GM10266 (cell line): Measurements from ENCODE around the gene ZNF154.
"Not testable (repeated sequence)": the region's sequence is repeated elsewhere in the genome, so short reads cannot be mapped to it uniquely, and the experiment has no call there.

ENCODE experiments used
- DNase-seq: peaks from one replicate; pipeline ENCODE4 v3.0.0; 2012; ENCODE audit errors: extremely low spot score
- TF ChIP-seq, protein P1 (sequence below): IDR thresholded peaks from 2 replicates; pipeline ENCODE4 v1.5.1; 2012; ENCODE audit warnings: mild to moderate bottlenecking, low read depth; ENCODE audit not compliant: control insufficient read depth, insufficient read depth; ENCODE audit errors: missing control alignments

The ZNF154 gene

DNA sequence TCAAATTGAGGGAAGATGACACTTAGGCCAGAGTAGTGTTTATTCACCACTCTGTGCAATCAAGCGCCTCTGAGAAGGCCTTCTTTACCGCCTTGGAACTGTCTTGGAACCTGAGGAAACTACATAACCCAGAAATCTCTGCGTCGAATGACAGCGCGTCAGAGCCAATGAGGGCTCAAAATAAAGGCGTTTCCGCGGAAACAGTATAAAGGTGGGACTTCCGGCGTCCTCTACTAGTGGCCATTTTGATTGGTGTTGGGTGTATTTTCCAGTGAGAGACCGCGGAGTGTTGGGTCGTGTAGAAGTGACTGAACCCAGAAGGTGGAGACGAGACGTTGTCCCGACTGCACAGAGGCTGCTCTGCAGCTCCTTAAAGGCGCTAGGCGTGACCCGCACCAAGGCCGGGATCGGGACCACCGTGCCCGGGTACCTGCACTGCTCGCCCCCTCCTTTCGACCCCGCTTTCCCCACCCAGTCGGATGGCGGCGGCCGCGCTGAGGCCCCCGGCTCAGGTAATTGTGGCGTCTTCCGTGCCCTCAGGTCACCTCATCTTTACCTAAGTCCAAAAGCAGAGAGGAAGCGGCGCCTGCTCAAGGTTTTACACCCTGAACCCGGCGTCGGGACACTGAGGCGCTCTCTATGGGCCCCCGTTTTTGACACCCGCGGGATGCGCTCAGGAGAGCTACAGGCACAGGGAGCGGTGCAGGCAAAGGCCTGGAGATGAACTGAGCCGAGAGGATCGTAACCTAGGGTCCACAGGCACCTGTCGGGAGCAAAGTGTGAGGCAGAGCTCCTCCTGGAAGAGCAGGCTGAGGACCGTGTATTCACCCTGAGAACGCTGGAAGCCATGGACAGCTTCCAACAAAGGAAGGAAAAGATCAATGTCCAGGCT, 37.8 kb upstream of the ZNF154 start, which contains the start of gene ZNF776:
Gene ZNF776 (plus strand): TSS at position 236 of the 892 bp plus-strand sequence. CDS start 244 bp downstream, at position 480.
- TF ChIP-seq, protein P1, sequence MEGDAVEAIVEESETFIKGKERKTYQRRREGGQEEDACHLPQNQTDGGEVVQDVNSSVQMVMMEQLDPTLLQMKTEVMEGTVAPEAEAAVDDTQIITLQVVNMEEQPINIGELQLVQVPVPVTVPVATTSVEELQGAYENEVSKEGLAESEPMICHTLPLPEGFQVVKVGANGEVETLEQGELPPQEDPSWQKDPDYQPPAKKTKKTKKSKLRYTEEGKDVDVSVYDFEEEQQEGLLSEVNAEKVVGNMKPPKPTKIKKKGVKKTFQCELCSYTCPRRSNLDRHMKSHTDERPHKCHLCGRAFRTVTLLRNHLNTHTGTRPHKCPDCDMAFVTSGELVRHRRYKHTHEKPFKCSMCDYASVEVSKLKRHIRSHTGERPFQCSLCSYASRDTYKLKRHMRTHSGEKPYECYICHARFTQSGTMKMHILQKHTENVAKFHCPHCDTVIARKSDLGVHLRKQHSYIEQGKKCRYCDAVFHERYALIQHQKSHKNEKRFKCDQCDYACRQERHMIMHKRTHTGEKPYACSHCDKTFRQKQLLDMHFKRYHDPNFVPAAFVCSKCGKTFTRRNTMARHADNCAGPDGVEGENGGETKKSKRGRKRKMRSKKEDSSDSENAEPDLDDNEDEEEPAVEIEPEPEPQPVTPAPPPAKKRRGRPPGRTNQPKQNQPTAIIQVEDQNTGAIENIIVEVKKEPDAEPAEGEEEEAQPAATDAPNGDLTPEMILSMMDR = no peak

DNA sequence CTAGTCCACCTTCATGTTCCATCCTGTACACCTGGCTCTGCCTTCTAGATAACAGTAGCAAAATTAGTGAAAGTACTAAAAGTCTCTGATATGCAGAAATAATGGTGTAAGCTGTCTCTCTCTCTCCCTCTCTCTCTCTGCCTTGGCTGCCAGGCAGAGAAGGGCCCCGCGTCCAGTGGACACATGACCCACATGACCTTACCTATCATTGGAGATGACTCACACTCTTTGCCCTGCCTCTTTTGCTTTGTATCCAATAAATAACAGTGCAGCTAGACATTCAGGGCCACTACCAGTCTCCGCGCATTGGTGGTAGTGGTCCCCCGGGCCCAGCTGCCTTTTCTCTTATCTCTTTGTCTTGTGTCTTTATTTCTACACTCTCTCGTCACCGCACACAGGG, 29.8 kb upstream of the ZNF154 start:
- not testable (repeated sequence) for DNase-seq

More for the DNA sequence above, 37.8 kb upstream of the ZNF154 start, which contains the start of gene ZNF776:
- peak; percentile 87 for DNase-seq

DNA sequence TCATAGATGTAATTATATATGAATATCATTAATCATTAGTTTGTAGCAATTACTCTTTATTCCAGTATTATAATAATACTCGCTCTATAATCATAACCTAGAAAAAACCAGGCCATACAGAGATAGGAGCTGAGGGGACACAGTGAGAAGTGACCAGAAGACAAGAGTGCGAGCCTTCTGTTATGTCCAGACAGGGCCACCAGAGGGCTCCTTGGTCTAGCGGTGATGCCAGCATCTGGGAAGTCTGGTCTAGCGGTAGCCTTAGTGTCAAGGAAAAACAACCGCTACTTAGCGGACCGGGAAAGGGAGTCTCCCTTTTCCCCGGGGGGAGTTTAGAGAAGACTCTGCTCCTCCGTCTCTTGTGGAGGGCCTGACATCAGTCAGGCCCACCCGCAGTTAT, 29.3 kb upstream of the ZNF154 start:
- not testable (repeated sequence) for DNase-seq
- TF ChIP-seq, protein P1 = peak; percentile 42

DNA sequence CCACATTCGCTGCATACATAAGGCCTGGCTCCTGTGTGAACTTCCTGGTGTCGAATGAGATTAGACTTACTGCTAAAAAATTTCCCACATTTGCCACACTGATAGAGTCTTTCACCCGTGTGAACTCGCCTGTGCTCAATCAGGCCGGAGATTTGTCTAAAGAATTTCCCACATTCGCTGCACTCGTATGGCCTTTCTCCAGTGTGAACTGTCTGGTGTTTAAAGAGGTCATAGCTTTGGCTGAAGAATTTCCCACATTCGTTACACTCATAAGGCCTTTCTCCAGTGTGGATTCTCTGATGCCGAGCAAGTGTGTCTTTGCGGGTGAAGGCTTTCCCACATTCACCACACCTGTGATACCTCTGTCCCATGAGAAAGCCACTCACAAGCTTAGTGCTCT, 11.9 kb upstream of the ZNF154 start:
- TF ChIP-seq, protein P1 = no peak
- no peak for DNase-seq

DNA sequence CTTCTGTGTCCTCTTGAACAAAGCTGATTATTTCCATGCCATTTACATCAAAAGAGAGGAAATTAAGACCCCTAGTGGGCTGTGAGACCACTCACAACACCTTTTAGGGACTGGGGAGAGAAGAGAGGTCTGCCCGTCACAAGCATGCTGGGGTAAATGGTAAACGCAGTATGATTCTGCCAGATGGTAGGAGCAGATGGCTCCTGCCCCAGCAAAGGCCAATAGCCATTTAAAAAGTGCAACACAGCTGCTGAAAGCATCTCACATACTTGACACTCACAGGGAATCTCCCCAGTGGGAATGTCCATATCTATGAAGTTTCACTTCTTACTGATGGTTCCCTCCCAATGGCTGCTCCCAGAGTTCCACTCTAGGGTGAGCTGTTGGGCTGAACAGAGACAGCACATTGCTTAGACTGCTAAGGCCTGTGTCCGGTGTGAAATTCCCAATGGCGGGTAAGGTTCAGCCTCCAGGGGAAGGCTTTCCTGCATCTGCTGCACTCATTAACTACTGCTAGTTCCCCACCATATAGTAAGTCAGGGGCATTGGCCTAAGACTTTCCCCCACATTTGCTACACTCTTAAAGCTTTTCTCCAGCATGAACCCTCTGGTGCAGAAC, 11.0 kb upstream of the ZNF154 start:
- TF ChIP-seq, protein P1 = no peak
- no peak for DNase-seq

DNA sequence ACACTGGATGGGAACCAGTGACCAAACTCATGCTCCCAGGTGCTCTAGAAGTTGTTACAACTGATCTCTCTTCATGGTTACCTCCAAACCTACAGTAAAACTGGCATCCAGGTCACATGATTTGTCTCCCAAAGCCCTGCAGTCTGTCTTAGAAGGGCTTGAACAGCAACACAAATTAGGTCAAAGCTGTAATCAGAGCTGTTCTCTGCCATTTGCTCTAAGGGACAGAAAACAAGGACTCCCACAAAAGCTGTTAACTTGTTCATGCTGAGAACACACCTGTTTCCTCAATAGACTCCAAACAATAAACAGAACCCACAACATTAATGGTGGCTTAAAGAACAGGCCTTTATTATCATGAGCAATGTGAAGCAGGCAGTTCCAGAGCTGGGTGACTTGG, 10.4 kb upstream of the ZNF154 start:
- DNase-seq = no peak

DNA sequence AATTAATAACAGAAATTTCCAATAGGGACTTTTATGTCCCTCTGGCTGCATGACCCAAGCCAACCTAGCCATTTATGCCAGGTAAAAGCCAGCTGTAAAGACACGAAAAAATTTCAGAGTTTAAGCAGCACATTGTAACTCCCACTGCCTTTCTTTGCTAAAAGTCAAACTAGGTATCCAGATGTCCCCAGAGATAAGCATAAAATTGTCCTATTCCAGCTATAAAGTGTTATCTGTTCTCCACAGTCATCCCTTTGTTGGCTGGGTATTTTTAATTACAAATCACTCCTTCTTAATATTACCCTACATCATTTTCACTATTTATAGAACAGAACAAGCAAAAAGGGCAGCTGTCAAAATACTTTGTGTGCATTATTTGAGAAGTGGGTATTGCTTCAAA, 3.2 kb upstream of the ZNF154 start:
- DNase-seq = no peak
- TF ChIP-seq, protein P1 = no peak

More for the DNA sequence above, 10.4 kb upstream of the ZNF154 start:
- TF ChIP-seq, protein P1 = no peak
